Neural crest cell (in vitro differentiated cells): ENCODE measurements around the gene INO80. TPM values are rescaled to one million over a fixed set of nuclear protein-coding genes. Genes with fewer than 3 reads are reported as not detected.
"Not testable (repeated sequence)": the region's sequence is repeated elsewhere in the genome, so short reads cannot be mapped to it uniquely, and the experiment has no call there.

Experiments
- DNase-seq: peaks from one replicate; pipeline ENCODE4 v3.0.0; 2021; ENCODE audit warnings: low read depth, mixed read lengths, low spot score
- H3K27ac Mint-ChIP-seq: one replicate; pipeline ENCODE4 v1.8.0; 2021; ENCODE audit warnings: mild to moderate bottlenecking, mixed read lengths; ENCODE audit not compliant: unreplicated experiment
- H3K27me3 Mint-ChIP-seq: 2 replicates; pipeline ENCODE4 v1.8.0; 2021; ENCODE audit warnings: low read depth, mild to moderate bottlenecking, mixed read lengths
- H3K36me3 Mint-ChIP-seq: 2 replicates; pipeline ENCODE4 v1.8.0; 2021; ENCODE audit warnings: low read depth, mild to moderate bottlenecking, mixed read lengths
- H3K4me1 Mint-ChIP-seq: 2 replicates; pipeline ENCODE4 v1.8.0; 2021; ENCODE audit warnings: mixed read lengths
- H3K4me3 Mint-ChIP-seq: one replicate; pipeline ENCODE4 v1.8.0; 2021; ENCODE audit warnings: mild to moderate bottlenecking, mixed read lengths
- H3K9me3 Mint-ChIP-seq: 2 replicates; pipeline ENCODE4 v1.8.0; 2021; ENCODE audit warnings: mixed read lengths
- total RNA-seq: library from RNA; stranded (reverse); gene quantifications from 2 replicates; pipeline ENCODE4 v1.2.1, GENCODE V29; 2021
- TF ChIP-seq, protein P1 (sequence below): fragments of 200-600 bp; sonication (generic); conservative IDR thresholded peaks from 2 replicates; pipeline ENCODE4 v1.5.0; 2021; ENCODE audit warnings: antibody characterized with exemption, mild to moderate bottlenecking

INO80 gene
- total RNA-seq, 1 donor from 2014 or later = 18.5 TPM

DNA sequence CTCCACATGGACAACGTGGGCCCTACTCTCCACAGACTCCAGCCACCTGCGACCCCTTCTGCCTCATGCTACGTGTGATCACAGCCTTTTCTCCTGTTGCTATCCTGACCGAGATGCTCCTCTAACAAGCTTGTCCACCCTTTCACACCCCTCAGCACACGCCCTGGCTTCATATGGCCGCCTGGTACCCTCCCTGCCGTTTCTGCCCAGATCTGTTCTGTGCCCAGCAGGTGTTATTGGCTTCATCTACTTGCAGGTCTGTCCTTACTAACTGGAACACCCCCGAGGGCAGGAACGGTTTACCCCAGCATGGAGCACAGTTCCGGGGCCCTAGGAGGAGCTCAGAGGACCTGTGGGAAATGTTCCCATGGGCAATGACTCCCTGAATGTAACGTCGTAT is 152.9 kb downstream of the INO80 start:
- Mint-ChIP-seq H3K36me3 (no peaks in the 10 kb centered on the region), H3K27ac (no peak overlapping the region), H3K27me3 (no peaks in the 10 kb centered on the region), H3K4me3 (no peak overlapping the region), H3K4me1 (peaks cover 24% of the 10 kb centered on the region), H3K9me3 (peaks cover 3% of the 10 kb centered on the region)
- no peak for DNase-seq
- TF ChIP-seq, protein P1, sequence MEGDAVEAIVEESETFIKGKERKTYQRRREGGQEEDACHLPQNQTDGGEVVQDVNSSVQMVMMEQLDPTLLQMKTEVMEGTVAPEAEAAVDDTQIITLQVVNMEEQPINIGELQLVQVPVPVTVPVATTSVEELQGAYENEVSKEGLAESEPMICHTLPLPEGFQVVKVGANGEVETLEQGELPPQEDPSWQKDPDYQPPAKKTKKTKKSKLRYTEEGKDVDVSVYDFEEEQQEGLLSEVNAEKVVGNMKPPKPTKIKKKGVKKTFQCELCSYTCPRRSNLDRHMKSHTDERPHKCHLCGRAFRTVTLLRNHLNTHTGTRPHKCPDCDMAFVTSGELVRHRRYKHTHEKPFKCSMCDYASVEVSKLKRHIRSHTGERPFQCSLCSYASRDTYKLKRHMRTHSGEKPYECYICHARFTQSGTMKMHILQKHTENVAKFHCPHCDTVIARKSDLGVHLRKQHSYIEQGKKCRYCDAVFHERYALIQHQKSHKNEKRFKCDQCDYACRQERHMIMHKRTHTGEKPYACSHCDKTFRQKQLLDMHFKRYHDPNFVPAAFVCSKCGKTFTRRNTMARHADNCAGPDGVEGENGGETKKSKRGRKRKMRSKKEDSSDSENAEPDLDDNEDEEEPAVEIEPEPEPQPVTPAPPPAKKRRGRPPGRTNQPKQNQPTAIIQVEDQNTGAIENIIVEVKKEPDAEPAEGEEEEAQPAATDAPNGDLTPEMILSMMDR = no peak

DNA sequence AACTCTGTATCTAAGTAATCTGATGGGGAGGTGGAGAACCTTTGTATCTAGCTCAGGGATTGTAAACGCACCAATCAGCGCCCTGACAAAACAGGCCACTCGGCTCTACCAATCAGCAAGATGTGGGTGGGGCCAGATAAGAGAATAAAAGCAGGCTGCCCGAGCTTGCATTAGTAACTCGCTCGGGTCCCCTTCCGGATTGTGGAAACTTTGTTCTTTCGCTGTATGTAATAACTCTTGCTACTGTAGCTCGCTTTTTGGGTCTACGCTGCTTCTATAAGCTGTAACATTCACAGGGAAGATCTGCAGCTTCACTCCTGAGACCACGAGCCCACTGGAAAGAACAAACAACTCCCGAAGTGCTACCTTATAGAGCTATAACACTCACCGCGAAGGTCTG is 153.8 kb downstream of the INO80 start:
- peaks cover 24% of the 10 kb centered on the region for H3K4me1 Mint-ChIP-seq
- not testable (repeated sequence) for H3K4me3 Mint-ChIP-seq, H3K9me3 Mint-ChIP-seq, H3K27me3 Mint-ChIP-seq, H3K36me3 Mint-ChIP-seq, DNase-seq, H3K27ac Mint-ChIP-seq

DNA sequence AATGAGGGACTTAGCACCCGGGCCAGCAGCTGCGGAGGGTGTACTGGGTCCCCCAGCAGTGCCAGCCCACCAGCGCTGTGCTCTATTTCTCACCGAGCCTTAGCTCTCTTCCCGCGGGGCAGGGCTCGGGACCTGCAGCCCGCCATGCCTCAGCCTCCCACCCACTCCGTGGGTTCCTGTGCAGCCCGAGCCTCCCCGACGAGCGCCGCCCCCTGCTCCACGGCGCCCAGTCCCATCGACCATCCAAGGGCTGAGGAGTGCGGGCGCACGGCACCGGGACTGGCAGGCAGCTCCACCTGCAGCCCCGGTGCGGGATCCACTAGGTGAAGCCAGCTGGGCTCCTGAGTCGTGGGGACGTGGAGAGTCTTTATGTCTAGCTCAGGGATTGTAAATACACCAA is 154.3 kb downstream of the INO80 start:
- H3K9me3 Mint-ChIP-seq, H3K36me3 Mint-ChIP-seq, DNase-seq: not testable (repeated sequence)

DNA sequence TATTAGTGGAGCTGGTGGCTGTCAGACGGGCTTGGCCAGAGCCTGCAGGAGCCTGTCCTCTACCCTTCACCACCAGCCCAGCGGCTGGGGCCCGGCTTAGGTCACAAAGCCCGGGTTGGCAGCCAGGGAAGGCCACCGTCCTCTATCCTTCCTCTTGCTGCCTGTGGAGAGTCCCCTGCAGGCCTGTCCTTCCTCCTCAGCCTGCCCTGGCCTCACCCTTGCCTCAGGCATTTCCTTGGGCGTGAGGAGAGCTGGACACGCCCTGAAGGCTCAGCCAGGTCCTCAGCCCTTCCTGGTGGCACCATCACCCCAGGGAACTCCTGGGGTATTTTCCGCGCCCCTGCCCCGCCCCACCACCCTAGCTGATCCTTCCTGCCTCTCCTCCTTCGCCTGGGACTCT is 155.2 kb downstream of the INO80 start:
- Mint-ChIP-seq H3K9me3 (peaks cover 3% of the 10 kb centered on the region), H3K27me3 (no peaks in the 10 kb centered on the region), H3K4me1 (peaks cover 18% of the 10 kb centered on the region), H3K36me3 (no peaks in the 10 kb centered on the region), H3K27ac (no peak overlapping the region), H3K4me3 (no peak overlapping the region)
- no peak for DNase-seq
- TF ChIP-seq, protein P1 = no peak

More for the DNA sequence above, 154.3 kb downstream of the INO80 start:
- H3K4me3 Mint-ChIP-seq, H3K27ac Mint-ChIP-seq, H3K27me3 Mint-ChIP-seq: not testable (repeated sequence)
- H3K4me1 Mint-ChIP-seq = peaks cover 24% of the 10 kb centered on the region

DNA sequence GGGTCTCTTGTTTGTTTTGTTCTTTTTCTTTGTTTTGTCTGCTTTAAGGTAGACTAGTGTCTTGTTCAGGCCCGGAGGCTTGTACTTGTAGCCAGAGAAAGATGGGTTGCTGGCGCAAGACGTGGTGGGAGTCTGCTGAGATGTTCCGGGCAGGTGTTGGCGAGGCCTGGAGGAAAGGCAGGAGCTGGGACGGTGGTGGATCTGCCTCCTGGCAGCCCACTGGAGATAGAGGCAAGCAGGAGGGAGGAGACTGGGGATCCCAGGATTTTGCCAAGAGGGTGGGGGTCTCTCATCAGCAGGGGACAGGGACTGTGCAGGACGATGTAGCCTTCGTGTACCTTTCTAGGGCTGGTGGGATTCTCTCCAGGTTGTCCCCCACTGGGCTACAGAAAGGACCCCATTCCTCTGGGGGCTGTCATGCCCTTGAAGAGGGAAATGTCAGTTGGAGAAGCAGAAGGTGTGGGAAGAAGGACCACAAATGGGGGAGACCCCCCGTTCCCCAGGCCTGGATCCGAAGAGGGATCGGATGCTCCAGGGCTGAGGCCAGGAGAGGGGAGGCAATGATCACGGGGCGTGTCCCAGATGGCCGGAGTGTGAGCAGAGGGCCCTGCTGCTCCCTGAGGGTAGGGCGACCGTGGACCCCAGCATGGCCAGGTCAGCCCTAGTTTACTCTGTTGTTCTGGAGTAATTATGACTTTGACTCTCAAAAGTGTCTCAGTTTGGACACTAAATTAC is 155.8 kb downstream of the INO80 start:
- Mint-ChIP-seq H3K4me1 (peaks cover 18% of the 10 kb centered on the region), H3K4me3 (peak overlapping the region; percentile 37), H3K9me3 (peaks cover 3% of the 10 kb centered on the region), H3K36me3 (no peaks in the 10 kb centered on the region), H3K27ac (peak overlapping the region; percentile 92), H3K27me3 (no peaks in the 10 kb centered on the region)
- TF ChIP-seq, protein P1 = no peak
- DNase-seq = no peak

DNA sequence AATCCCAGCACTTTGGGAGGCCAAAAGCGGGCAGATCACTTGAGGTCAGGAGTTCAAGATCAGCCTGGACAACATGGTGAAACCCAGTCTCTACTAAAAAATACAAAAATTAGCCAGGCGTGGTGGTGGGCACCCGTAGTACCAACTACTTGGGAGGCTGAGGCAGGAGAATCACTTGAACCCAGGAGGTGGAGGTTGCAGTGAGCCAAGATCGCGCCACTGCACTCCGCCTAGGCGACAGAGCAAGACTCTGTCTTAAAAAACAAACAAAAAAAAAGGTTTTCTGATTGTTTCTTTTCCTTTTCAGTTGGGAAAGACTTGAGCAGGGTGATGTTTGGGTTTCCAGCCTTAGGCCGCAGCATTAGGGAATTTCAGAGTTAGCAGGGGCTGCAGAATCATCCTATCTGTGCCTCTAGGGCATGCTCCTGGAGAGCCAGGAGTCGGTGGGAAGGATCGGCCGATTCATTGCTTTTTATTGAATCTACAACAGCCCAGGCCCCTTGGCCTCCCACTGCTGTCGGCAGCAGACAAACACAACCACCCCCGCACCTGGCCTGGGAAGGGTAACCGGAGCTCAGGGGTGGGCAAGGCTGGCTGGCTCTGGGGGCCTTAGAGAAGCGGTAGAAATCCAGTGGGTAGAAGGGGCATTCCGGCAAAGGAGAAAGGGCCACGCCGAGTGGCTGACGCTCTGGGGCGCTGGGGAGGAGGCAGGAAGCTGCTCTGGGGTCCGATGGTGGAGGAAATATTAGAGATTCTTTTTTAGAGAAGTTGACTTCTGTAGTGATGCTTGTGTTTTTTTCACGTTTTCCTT is 156.5 kb downstream of the INO80 start:
- peak overlapping the region; percentile 37 for H3K4me3 Mint-ChIP-seq
- DNase-seq = no peak
- TF ChIP-seq, protein P1 = no peak
- peaks cover 18% of the 10 kb centered on the region for H3K4me1 Mint-ChIP-seq
- H3K36me3 Mint-ChIP-seq = no peaks in the 10 kb centered on the region
- peaks cover 3% of the 10 kb centered on the region for H3K9me3 Mint-ChIP-seq
- peak overlapping the region; percentile 92 for H3K27ac Mint-ChIP-seq
- no peaks in the 10 kb centered on the region for H3K27me3 Mint-ChIP-seq
